ENCODE results near the gene TTN.

The TTN gene

GRCh38 chr2:178811045-178811444, 3.8 kb upstream of the TTN start:
- no peak for DNase-seq

DNA sequence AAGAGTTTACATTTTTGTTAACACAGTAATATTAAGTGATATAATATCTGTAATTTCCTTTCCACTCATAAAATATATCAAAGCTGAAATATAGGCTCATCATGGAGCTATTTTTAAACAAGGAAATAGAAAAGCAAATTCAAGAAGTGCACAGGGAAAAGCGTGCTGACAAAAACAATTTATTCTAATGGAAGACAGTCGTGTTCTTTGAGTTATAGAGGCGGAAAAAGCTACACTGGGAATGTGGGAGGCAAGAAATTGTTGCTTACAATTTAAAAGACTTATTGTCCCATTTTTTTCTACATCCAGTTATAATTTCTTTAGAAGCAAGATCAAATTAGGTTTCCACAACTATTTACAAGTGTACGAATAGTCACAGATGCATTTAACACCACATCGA, 3.2 kb upstream of the TTN start:
- no peak for DNase-seq

- DNase-seq: no peak
Measured at GRCh38 chr2:178806543-178806942, 680 bp downstream of the TTN start.

DNA sequence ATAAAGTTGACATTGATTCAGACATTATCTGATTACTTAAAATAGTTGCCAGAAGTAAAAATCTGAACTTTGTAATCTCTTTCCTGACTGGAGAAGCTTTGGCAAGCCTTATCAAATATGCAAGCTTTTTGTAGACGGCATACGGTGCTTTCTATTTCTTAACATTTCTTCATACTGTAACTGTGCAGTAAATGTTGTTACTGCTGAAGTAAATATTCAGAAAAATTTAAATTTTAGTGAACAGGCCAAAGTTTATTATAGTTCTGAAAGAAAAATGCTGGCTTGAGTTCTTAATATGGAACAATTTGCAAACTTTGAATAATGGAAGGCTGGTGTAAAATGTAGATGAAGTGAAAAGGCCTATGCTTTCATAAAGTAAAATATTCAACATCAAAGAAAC, 1.8 kb downstream of the TTN start:
- no peak for DNase-seq

- no peak for DNase-seq
Measured at GRCh38 chr2:178804791-178805190, 2.4 kb downstream of the TTN start.

DNA sequence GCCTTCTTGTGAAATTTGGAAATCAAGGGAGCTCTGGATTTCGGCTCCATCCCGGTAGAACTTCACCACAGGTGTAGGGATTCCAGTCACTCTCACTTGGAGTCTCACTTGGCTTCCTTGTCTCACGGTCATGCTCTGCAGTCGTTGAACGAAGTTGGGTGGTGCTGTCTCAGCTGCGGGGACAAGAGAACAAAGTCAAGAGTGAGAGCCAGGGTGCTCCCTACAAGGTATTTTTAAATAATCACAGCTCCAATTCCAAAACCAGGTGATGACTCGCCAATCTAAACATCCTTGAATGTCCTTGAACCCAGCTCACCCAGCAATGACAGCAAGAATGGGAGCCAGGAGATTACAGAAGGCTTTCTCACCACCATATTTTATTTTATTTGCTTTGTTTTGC, 6.7 kb downstream of the TTN start:
- DNase-seq: no peak

DNA sequence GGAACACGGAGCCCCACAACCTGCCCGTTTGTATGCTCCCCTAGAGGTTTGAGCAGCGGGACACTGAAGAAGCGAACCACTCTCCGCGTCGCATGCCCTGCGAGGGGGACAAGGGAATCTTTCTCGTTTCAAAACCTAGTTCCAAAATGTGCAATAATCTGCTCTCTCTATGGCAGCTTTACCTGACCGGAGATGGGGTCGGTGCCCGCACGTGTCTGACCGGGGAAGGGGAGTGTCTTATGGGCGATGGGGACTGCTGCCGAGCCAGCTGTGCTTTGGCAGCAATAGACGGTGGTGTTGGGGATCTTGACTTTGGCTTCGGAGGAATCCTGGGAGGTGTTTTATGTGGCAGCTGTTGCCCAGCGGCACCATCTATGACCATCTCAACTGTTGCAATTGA, 7.9 kb downstream of the TTN start:
- no peak for DNase-seq

DNA sequence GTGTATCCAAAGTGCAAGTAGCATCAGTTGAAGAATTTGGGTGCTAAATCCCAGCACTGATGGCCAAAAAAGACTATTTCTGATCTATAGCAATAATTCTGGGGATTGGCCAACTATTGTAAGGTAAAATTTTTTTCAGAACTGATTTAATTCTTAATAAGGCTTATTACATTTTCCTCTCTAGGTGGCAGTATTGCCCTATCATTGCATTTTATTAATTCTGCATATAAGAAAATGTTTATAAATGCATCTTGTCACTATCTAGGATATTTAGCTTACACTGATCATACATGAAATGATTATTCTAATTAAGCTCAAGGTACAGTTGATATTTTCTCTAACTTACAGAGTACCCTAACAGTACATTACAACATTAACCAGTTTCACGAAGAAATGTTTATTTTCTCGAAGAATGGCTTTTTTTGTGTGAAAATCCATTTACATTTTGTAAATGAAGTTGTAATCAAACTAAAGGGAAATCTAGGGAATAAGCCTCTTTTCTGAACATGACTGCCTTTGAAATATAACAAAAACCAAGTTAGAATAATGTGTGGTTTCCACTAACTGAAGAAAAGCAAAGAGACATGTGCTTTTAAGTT, 11.0 kb downstream of the TTN start:
- DNase-seq: no peak

- DNase-seq: no peak
Measured at GRCh38 chr2:178787934-178788333, 19.3 kb downstream of the TTN start.

DNA sequence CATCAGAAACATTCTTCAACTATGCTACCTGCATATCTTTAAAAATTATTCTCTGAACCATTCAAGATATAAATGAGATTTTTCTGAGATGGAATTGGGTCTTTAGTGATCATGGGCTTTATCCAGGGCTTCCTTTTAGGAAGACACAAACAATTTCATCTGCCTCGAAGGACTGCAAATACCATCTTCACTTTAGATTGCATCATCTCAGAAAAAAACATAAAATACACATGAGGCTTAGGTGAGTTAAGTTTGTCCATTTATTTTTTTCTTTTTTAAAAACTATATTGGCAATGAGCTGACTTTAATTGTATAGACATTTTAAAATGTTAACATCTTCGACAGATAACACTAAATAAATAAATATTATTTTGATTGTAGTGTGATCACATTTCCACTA, 20.1 kb downstream of the TTN start:
- DNase-seq: no peak

DNA sequence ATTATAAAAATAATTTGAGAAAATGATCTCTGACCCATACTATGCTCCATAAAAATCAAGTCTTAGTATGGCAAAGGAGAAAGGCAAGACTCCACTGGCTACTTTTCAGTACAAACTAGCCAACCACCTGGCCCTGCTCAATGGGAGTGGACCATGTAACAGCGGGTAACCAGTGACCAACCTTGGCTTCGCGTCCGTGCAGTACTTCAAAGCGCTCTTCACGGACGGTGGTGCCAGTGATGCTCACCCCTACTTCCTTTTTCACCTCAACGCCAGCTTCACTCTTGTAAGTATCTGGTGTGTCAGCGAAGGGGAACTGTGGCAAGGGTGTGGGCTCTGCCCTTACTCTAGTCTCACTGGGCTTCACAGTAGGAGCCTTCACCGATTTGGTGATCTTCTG, 23.3 kb downstream of the TTN start:
- DNase-seq: no peak

DNA sequence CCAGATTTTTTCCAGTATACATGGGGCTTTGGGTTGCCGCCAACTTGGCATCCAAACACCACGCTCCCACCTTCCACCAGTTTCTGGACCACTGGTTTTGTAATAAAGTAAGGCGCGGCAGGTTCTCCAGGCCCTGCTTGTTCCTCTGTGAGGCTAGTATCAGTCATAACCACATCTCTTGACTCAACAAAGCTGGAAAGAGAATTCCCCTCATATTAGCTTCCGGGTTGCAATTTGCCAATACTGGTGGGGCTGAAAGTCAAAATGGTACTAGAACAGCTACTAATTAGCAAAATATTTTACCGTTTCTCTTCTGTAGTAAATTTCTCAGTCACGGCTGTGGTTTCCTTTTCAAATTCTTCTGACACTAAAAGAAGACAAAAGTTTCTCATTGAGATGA, 25.0 kb downstream of the TTN start:
- no peak for DNase-seq

- DNase-seq: no peak
Measured at GRCh38 chr2:178777577-178777976, 29.6 kb downstream of the TTN start.

DNA sequence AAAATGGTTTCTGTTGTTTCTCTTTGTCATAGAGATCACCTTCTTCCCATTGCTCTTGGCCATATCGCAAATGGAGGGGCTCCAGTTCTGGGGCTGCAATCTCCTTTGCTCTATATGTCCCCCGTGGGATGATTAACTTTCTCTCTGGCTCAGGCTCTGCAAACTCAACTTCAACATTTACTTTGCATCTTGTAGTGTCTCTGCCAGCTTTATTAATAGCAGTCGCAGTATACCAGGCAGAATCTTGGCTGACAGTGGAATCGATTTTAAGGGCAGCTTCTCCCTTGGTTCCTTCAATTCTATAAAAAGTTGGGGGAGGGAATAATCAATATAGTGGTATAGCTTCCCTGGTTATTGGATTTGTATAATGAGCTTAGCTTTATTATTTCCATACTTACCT, 30.5 kb downstream of the TTN start:
- DNase-seq: no peak

DNA sequence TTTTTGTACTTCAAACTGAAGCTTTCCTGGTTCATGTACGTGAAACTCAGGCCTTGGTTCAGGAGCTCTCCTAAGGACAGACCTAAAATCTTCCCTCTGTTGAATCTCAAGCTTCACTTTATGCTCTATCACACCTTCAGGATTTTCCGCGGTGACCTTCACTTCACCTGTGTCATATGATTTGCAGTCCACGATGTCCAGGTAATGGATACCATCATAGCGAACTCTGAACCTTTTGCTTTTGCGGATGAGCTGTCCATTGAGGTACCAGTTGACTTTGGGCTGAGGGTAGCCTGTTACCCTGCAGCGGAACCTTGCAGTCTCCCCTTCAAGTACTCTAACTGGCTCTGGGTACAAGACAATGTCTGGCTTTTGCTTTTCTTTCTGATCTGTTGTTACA, 31.2 kb downstream of the TTN start:
- DNase-seq: no peak

- no peak for DNase-seq
Measured at GRCh38 chr2:178770518-178770917, 36.7 kb downstream of the TTN start.

DNA sequence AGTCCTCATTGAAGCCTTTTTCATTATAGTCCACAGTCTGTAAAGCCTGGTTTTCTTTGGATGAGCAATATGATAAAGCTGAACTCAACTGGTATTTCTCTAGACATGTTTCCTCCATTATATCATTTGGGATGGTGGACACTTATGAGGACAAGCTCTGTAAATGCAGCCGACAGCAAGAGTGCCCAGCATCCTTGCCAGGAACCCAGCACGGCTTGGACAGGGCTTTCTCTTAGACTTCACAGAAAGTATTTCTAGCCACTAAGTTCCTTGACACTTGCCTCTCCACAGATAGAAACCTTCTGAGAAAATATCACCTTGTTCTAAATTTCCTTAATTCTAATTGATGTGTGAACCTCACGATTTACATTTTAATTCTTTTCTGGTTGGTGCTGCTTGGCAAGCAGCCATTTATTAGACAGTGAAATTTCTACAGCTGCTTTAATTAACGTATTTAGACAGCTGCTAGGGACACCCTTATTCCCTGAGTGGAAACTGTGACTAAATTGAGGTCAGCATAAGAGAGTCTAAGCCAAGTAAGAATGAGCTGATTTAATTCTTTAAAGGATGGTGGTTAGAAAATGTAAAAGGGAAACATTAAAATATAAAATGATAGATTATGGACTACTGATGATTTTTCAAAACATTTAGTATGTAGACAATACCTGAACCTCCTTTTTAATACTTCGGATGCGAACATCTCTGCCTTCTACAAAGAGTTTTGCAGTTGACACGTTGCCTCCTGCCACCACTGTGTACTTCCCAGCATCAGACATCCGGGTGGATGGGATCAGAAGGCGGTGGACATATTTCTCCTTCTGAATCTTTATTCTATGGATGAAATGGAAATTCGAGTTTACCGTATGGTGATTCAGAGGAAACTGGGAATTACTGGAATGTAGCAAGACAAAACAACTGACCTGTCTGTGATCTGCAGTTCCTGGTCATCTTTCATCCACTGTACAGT, 39.8 kb downstream of the TTN start:
- DNase-seq: no peak

DNA sequence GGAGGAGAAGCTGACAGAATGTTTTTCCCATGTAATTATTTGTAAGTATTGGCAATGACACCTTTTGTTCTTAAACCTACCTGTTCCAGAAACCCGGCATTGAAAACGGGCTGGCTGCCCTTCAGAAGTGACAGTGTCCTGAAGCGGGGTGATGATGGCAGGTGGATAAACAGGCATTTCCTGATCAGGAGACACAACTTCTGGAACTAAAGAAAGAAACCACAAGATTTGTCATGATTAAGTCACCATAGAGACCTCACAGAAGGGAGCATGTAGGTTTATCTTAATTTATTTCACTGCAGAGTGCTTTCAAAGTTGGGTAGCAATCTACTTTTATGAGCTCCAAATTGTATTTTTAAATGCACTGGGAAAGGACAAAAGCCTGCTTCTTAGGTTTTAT, 43.1 kb downstream of the TTN start:
- DNase-seq: no peak

DNA sequence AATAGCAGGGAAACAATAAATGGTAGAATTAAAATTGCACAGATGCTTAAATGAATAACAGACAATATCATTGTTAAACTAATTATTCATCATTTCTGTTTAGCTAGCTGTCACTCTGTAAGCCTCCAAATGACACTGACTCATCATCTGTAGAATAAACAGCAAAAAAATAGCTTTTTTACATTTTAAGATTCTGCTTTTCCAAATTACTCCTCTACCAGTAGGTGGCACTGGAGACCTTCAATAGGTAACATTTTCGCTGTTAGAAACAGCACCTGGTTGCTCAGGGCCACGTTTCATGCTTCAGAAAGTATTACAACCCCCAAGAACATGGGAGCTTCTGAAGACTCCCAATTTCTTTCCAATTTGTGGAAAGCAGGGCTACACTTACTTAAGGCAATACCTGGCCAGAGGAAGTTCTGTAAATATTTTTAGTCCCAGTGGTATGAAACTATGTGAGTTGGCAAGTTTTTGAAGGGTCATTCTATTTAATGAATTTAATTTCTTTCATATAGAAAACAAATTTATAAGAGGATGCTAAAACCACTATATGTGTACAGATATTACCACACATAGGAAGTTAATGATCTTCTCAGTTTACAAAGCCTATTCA, 45.4 kb downstream of the TTN start:
- peak; percentile 23 for DNase-seq

DNA sequence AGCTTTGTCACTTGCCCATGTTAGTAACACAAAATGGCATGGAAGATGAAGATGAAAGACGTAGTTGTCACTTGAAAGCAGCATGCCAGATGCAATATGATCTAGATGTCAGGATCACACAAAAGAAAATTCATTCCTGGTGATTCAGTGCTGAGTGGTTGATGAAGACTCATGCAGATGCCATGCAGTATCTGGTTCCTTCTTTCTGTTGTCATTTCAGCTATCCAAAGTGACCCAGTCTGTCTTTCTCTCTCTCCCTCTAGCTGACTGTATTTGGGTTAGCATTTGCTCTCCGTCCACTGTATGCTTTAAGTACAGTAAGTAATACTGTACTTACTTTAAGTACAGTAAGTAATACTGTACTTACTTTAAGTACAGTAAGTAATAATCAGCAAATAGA, 50.4 kb downstream of the TTN start:
- no peak for DNase-seq

DNA sequence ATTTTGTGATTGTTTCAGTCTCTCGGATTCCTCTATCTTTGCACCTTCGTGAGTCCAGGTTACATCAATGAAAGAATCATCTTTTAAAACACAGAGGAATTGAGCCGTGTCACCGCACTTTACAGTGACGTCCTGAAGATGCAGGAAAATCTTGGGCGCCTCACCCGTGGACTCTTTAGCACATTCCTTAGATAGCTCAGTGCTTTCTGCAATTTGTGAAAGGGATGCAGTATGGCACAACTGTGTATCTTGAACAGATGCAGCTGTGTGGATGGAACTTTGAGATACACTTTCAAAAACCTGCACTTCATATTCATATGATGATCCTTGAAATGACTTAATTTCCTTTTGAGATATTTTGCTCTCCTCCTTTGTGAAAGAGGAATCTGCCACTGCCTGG, 50.9 kb downstream of the TTN start:
- no peak for DNase-seq

GRCh38 chr2:178747767-178748166, 59.5 kb downstream of the TTN start:
- no peak for DNase-seq

GRCh38 chr2:178734518-178734917, 72.7 kb downstream of the TTN start:
- no peak for DNase-seq

GRCh38 chr2:178733975-178734374, 73.2 kb downstream of the TTN start:
- DNase-seq: no peak
